Neural crest cell (in vitro differentiated cells): ENCODE data around the gene SLC44A5. TPM values are rescaled to one million over a fixed set of nuclear protein-coding genes. Genes with fewer than 3 reads are reported as not detected.

Experiments
- DNase-seq: peaks from one replicate; pipeline ENCODE4 v3.0.0; 2021; ENCODE audit warnings: low read depth, mixed read lengths, low spot score
- H3K27ac Mint-ChIP-seq: one replicate; pipeline ENCODE4 v1.8.0; 2021; ENCODE audit warnings: mild to moderate bottlenecking, mixed read lengths; ENCODE audit not compliant: unreplicated experiment
- H3K27me3 Mint-ChIP-seq: 2 replicates; pipeline ENCODE4 v1.8.0; 2021; ENCODE audit warnings: low read depth, mild to moderate bottlenecking, mixed read lengths
- H3K36me3 Mint-ChIP-seq: 2 replicates; pipeline ENCODE4 v1.8.0; 2021; ENCODE audit warnings: low read depth, mild to moderate bottlenecking, mixed read lengths
- H3K4me1 Mint-ChIP-seq: 2 replicates; pipeline ENCODE4 v1.8.0; 2021; ENCODE audit warnings: mixed read lengths
- H3K4me3 Mint-ChIP-seq: one replicate; pipeline ENCODE4 v1.8.0; 2021; ENCODE audit warnings: mild to moderate bottlenecking, mixed read lengths
- H3K9me3 Mint-ChIP-seq: 2 replicates; pipeline ENCODE4 v1.8.0; 2021; ENCODE audit warnings: mixed read lengths
- total RNA-seq: library from RNA; stranded (reverse); gene quantifications from 2 replicates; pipeline ENCODE4 v1.2.1, GENCODE V29; 2021
- TF ChIP-seq, protein P1 (sequence below): fragments of 200-600 bp; sonication (generic); conservative IDR thresholded peaks from 2 replicates; pipeline ENCODE4 v1.5.0; 2021; ENCODE audit warnings: antibody characterized with exemption, mild to moderate bottlenecking

SLC44A5 gene
- total RNA-seq, 1 donor from 2014 or later, result 9.7 TPM

DNA sequence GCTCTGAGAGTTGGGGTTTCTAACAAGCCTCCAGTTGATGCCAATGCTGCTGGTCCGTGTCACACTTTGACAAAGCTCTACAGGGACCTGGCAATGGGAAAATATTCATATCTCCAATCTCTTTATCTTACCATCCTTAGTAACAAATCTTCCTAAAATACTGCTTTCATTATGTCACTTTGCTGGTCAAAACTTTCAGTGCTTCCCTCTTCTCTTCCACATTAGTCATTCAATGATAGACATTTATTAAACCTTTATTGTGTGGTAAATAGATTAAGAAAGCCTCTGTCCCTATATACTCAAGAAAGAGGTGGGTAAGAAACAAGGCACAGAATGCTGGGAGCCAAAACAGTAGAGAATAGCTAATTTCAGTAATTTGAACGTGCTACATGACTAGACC is 79.3 kb downstream of the SLC44A5 start:
- TF ChIP-seq, protein P1, sequence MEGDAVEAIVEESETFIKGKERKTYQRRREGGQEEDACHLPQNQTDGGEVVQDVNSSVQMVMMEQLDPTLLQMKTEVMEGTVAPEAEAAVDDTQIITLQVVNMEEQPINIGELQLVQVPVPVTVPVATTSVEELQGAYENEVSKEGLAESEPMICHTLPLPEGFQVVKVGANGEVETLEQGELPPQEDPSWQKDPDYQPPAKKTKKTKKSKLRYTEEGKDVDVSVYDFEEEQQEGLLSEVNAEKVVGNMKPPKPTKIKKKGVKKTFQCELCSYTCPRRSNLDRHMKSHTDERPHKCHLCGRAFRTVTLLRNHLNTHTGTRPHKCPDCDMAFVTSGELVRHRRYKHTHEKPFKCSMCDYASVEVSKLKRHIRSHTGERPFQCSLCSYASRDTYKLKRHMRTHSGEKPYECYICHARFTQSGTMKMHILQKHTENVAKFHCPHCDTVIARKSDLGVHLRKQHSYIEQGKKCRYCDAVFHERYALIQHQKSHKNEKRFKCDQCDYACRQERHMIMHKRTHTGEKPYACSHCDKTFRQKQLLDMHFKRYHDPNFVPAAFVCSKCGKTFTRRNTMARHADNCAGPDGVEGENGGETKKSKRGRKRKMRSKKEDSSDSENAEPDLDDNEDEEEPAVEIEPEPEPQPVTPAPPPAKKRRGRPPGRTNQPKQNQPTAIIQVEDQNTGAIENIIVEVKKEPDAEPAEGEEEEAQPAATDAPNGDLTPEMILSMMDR, result no peak
- Mint-ChIP-seq H3K4me1 (peaks cover 20% of the 10 kb centered on the region), H3K36me3 (no peaks in the 10 kb centered on the region), H3K9me3 (no peaks in the 10 kb centered on the region), H3K27ac (no peak overlapping the region), H3K4me3 (no peak overlapping the region), H3K27me3 (no peaks in the 10 kb centered on the region)
- DNase-seq, result no peak

DNA sequence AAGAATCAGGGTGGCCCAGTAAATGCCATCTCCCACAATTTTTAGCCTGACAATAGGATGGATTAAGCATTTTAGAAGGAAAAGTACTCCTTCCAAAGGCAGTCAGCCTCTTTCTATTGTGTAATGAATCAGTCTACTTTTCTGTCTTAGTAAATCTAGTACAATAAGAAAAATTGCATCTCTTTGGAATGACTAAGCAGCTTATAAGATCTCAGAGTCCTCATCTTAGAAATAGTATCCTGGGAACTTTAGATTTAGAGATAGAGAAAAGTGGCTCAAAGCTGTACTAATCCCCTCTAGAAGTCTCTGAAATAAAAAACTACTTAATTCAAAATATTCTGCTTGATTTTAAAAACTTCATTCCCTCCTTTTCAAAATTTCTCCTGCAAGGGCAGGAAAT is 81.4 kb downstream of the SLC44A5 start:
- DNase-seq, result no peak
- TF ChIP-seq, protein P1, result no peak
- Mint-ChIP-seq H3K27ac (no peak overlapping the region), H3K27me3 (no peaks in the 10 kb centered on the region), H3K4me3 (no peak overlapping the region), H3K36me3 (no peaks in the 10 kb centered on the region), H3K4me1 (peaks cover 20% of the 10 kb centered on the region), H3K9me3 (no peaks in the 10 kb centered on the region)

DNA sequence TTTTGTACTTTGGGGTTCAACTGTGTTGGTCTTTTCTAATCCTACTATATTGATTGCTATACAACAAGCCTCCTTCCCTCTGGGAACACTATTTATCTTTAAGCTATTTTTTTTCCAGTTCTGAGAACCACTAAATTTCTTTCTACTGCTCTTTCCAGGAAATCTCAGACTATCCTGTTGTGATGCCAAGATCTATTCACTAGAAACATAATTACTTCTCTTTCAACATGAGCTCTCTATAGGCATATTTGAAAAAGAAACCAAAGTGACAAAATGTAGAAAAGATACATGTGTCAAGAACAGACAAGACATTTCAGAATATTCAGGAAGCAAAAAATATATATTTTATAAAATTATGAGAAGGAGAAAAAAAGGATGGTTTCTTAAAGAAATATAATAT is 82.9 kb downstream of the SLC44A5 start:
- no peaks in the 10 kb centered on the region for H3K27me3 Mint-ChIP-seq
- H3K4me3 Mint-ChIP-seq, result no peak overlapping the region
- peaks cover 19% of the 10 kb centered on the region for H3K4me1 Mint-ChIP-seq
- no peaks in the 10 kb centered on the region for H3K9me3 Mint-ChIP-seq
- TF ChIP-seq, protein P1, result no peak
- H3K36me3 Mint-ChIP-seq, result no peaks in the 10 kb centered on the region
- DNase-seq, result no peak
- no peak overlapping the region for H3K27ac Mint-ChIP-seq

DNA sequence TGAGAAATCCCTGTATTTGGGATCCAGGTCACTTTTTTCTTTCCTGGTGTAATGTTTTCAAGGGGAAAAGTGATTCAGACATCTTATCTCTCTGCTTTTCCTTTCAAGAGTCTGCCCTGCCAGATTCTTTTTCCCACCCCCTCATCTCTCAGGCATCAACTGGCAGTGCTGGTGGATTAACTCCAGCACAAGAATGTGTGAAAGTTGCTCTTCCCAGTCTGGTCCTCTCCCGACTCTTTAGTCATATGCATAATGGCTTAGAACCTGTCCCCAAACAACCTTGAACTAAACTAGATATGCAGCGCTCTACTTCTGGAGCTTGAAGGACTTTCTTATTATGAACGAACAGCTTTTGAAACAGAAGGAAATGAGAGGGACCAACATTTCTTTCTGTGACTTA is 88.5 kb downstream of the SLC44A5 start:
- Mint-ChIP-seq H3K27me3 (no peaks in the 10 kb centered on the region), H3K36me3 (no peaks in the 10 kb centered on the region), H3K27ac (no peak overlapping the region), H3K4me3 (no peak overlapping the region), H3K4me1 (peaks cover 39% of the 10 kb centered on the region), H3K9me3 (no peaks in the 10 kb centered on the region)
- TF ChIP-seq, protein P1, result no peak
- DNase-seq, result no peak

DNA sequence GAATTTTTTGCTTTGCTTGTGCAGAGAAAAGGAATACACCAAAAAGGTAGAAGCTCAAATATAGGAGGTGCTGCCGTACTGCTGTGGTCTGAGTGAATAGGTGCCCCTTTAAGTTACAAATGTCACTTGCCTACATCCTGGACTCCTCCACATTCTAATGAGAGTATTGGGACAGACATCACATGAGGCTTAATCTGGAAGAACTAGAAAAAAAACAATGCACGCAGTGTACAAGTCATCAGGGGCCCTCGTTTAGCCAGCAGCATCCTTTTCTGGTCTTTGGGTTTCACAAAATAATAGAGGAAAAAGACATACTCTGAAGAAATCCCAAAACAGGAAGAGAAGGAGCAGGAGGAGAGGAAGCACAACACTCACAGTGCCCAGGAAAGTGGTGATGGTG is 89.3 kb downstream of the SLC44A5 start:
- Mint-ChIP-seq H3K9me3 (no peaks in the 10 kb centered on the region), H3K36me3 (no peaks in the 10 kb centered on the region), H3K4me3 (no peak overlapping the region)

More for the DNA sequence above, 89.3 kb downstream of the SLC44A5 start:
- Mint-ChIP-seq H3K4me1 (peaks cover 46% of the 10 kb centered on the region), H3K27ac (peak overlapping the region; percentile 30), H3K27me3 (no peaks in the 10 kb centered on the region)
- TF ChIP-seq, protein P1, result no peak
- DNase-seq, result no peak
